Activated CD8-positive, alpha-beta memory T cell treated with anti-CD3 and anti-CD28 coated beads, Interleukin-2, amount 50 U/mL, for 1 hour (primary cell): ENCODE results near the gene CCDC172.
"Not testable (repeated sequence)": the region's sequence is repeated elsewhere in the genome, so short reads cannot be mapped to it uniquely, and the experiment has no call there.

Source experiments
- DNase-seq: peaks from one replicate; pipeline ENCODE4 v3.0.0-alpha.2; 2020; ENCODE audit errors: extremely low read depth

Gene CCDC172

GRCh38 chr10:116336866-116337265 lies 12.6 kb downstream of the CCDC172 start:
- DNase-seq: no peak

- DNase-seq: no peak
Observed at GRCh38 chr10:116352125-116352524, 27.9 kb downstream of the CCDC172 start.

GRCh38 chr10:116353817-116354216 lies 29.6 kb downstream of the CCDC172 start:
- DNase-seq: no peak

GRCh38 chr10:116355341-116355740 lies 31.1 kb downstream of the CCDC172 start:
- DNase-seq: no peak

- DNase-seq: no peak
Observed at GRCh38 chr10:116356833-116357232, 32.6 kb downstream of the CCDC172 start.

- no peak for DNase-seq
Observed at GRCh38 chr10:116364868-116365267, 40.6 kb downstream of the CCDC172 start.

- DNase-seq: no peak
Observed at GRCh38 chr10:116371737-116372136, 47.5 kb downstream of the CCDC172 start.

- DNase-seq: no peak
Observed at GRCh38 chr10:116382290-116382689, 58.0 kb downstream of the CCDC172 start.

- no peak for DNase-seq
Observed at GRCh38 chr10:116385311-116385710, 61.1 kb downstream of the CCDC172 start.

GRCh38 chr10:116385994-116386809 lies 62.0 kb downstream of the CCDC172 start:
- no peak for DNase-seq

- DNase-seq: not testable (repeated sequence)
Observed at GRCh38 chr10:116393246-116393831, 69.1 kb downstream of the CCDC172 start.

GRCh38 chr10:116395223-116395985 lies 71.2 kb downstream of the CCDC172 start:
- no peak for DNase-seq

- no peak for DNase-seq
Observed at GRCh38 chr10:116398224-116398623, 74.0 kb downstream of the CCDC172 start.

GRCh38 chr10:116402858-116403257 lies 78.6 kb downstream of the CCDC172 start:
- DNase-seq: no peak

- DNase-seq: no peak
Observed at GRCh38 chr10:116403740-116404250, 79.5 kb downstream of the CCDC172 start.

GRCh38 chr10:116408719-116409118 lies 84.5 kb downstream of the CCDC172 start:
- no peak for DNase-seq

GRCh38 chr10:116410351-116410750 lies 86.1 kb downstream of the CCDC172 start:
- DNase-seq: no peak

GRCh38 chr10:116417821-116418220 lies 93.6 kb downstream of the CCDC172 start:
- no peak for DNase-seq

GRCh38 chr10:116418389-116418788 lies 94.1 kb downstream of the CCDC172 start:
- DNase-seq: no peak

- DNase-seq: no peak
Observed at GRCh38 chr10:116421815-116422214, 97.6 kb downstream of the CCDC172 start.

- no peak for DNase-seq
Observed at GRCh38 chr10:116427671-116428070, 103.4 kb downstream of the CCDC172 start, which contains the start of gene PNLIPRP3. Gene PNLIPRP3, plus strand, starts transcription at chr10:116427847. Its CDS starts 166 bp downstream, at chr10:116428013.

- no peak for DNase-seq
Observed at GRCh38 chr10:116429288-116429977, 105.2 kb downstream of the CCDC172 start.
